ENCODE measurements around the gene MYH9. TPM values are rescaled to one million over a fixed set of nuclear protein-coding genes. Genes with fewer than 3 reads are reported as not detected.

MYH9 gene
- total RNA-seq: 342 and 487 TPM in 2 replicates

DNA sequence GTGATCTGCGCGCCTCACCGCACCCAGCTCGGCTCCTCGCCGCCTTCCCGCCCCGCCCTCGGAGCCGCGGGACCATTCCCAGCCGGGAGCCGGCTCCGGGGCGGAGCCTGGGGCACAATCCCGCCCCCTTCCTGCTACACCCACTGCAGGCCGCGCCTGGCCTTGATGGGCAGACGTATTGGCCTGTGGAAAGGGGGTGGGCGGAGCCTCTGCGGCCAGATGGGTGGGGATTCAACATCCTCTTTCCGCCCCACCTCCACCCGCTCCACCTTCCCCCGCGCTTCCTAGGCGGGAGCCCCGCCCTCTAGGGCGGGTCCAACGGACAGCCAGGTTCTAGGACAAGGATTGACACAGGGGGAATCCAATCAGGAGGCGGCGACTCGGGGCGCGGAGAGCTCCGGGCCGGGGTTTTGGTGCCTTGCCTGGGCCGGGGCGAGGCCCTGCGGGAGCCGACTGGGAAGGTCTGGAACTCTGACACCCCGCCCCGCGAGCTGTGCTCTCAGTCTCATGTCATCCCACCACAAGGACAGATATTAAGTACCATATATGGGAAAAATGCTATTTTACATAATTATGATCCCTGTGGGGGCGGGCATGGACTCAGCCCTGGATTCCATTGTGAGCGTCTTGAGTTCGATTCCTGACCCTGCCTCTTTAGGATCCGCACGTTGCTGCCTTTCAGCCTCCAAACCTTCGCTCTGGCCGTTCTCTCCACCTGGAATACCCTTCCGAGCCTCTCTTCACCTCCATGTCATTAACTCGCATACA lies at the start of gene MYH9:
Gene MYH9, minus strand, starts transcription at position 9 of the 768 bp plus-strand sequence. CDS start 38,731 bp downstream, outside the sequence.

DNA sequence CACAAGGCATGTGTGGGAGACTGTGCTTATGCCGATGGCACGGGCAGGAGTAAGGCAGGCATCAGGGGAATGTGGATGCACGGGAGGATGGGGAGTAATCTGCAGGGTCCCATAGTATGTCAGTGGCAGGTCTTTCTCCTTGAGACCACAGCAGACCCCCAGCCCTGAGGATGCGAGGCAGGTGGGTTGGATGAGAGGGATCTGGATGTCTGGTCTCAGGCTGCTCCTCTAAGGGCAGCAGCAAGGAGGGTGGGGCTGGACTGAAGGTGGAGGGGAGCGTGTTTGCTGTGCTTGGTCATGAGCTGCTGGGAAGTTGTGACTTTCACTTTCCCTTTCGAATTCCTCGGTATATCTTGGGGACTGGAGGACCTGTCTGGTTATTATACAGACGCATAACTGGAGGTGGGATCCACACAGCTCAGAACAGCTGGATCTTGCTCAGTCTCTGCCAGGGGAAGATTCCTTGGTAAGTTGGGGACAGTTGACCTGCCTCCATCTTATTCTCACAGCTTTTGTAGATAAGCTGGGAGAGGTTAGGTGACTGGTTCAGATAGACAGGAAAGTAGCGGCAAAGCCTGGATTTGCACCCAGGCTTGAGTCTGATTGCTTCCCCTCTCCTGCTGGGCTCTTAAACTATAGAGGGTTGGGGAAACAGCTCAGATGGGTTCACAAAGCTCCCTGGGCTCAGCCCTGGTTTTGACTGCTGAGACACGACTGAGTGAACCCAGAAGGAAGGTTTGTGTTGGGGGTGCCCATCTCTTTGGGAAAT lies 134.8 kb downstream of the MYH9 start, which contains the start of gene APOL1:
Gene APOL1, plus strand, starts transcription at position 380 of the 769 bp plus-strand sequence. CDS start 1,823 bp downstream, outside the sequence.

DNA sequence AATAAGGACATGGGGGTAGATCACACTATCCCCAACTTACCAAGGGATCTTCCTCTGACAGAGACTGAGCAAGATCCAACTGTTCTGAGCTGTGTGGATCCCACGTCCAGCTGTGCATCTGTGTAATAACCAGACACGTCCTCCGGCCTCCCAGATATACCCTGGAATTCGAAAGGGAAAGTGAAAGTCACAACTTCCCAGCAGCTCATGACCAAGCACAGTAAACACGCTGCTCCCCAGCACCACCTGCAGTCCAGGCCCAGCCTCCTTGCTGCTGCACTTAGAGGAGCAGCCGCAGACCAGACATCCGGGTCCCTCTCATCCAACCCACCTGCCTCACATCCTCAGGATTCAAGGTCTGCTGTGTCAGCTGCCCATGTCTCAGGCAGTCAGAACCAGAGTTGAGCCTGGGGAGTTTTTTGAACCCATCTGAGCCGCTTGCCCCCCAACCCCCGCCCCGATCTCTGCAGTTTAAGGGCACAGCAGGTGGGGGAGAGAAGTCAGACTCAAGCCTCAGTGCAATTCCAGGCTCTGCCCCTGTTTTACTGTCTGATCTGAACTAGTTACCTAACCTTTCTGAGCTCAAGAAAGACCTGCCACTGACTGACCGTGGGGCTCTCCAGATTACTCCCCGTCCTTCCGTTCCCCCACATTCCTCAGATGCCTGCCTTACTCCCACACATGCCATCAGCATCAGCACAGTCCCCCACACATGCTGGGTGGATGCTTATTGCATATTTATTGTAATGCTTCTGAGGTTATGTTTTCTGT lies 148.2 kb downstream of the MYH9 start, which contains the start of gene APOL2:
Gene APOL2, minus strand, starts transcription at position 127 of the 771 bp plus-strand sequence. CDS start 6,365 bp downstream, outside the sequence.

Other genes starting within 250 kb of the MYH9 start
- 25.2 and 45.2 TPM in 2 replicates for gene APOL3, start 227.2 kb downstream of the MYH9 start, total RNA-seq
- 1.3 and 3.9 TPM in 2 replicates for gene APOL4, start 186.2 kb downstream of the MYH9 start, total RNA-seq
- 45.4 and 59.2 TPM in 2 replicates for gene APOL2, start 148.4 kb downstream of the MYH9 start, total RNA-seq
- gene APOL1, start 134.8 kb downstream of the MYH9 start, total RNA-seq: 33.2 and 57.9 TPM in 2 replicates
- gene TXN2, start 93.7 kb upstream of the MYH9 start, total RNA-seq: 27.8 and 38.8 TPM in 2 replicates
- 9.2 and 9.9 TPM in 2 replicates for gene FOXRED2, start 119.1 kb upstream of the MYH9 start, total RNA-seq
- gene EIF3D, start 141.2 kb upstream of the MYH9 start, total RNA-seq: 431 and 486 TPM in 2 replicates